Mesendoderm (in vitro differentiated cells): ENCODE measurements around the gene MICAL2.

Source experiments
- DNase-seq: peaks from one replicate; pipeline ENCODE4 v3.0.0; 2013
- H2AK5ac ChIP-seq: 2 replicates; pipeline ENCODE4 v1.6.1; 2013; ENCODE audit warnings: low read length, inconsistent platforms
- H2BK120ac ChIP-seq: 2 replicates; pipeline ENCODE4 v1.6.1; 2013; ENCODE audit warnings: low read depth, mild to moderate bottlenecking, low read length, moderate library complexity, mixed read lengths
- H2BK15ac ChIP-seq: replicated peaks from 2 replicates; pipeline ENCODE4 v1.6.1; 2013; ENCODE audit warnings: low read depth, mild to moderate bottlenecking, moderate library complexity
- H2BK5ac ChIP-seq: 2 replicates; pipeline ENCODE4 v1.6.1; 2013; ENCODE audit warnings: low read length, inconsistent platforms
- H3K18ac ChIP-seq: 2 replicates; pipeline ENCODE4 v1.6.1; 2013; ENCODE audit warnings: mild to moderate bottlenecking, low read length, mixed read lengths
- H3K23ac ChIP-seq: one replicate; pipeline ENCODE4 v1.6.1; 2013; ENCODE audit warnings: low read length
- H3K27ac ChIP-seq: 2 replicates; pipeline ENCODE4 v1.5.1; 2013; ENCODE audit warnings: low read depth, mild to moderate bottlenecking, inconsistent platforms, low read length, moderate library complexity
- H3K27me3 ChIP-seq: 2 replicates; pipeline ENCODE4 v1.6.1; 2013; ENCODE audit warnings: low read length, control low read depth, mild to moderate bottlenecking, inconsistent platforms; ENCODE audit not compliant: insufficient read depth, poor library complexity
- H3K36me3 ChIP-seq: 2 replicates; pipeline ENCODE4 v1.6.1; 2013; ENCODE audit warnings: low read length, inconsistent platforms; ENCODE audit not compliant: control insufficient read depth, insufficient read depth
- H3K4ac ChIP-seq: one replicate; pipeline ENCODE4 v1.6.1; 2013; ENCODE audit warnings: low read depth, mild to moderate bottlenecking, low read length, moderate library complexity
- H3K4me1 ChIP-seq: 2 replicates; pipeline ENCODE4 v1.6.1; 2013; ENCODE audit warnings: low read depth, low read length, inconsistent platforms; ENCODE audit not compliant: control insufficient read depth
- H3K4me2 ChIP-seq: 2 replicates; pipeline ENCODE4 v1.6.1; 2013; ENCODE audit warnings: low read length
- H3K4me3 ChIP-seq: 2 replicates; pipeline ENCODE4 v1.5.1; 2013; ENCODE audit warnings: mild to moderate bottlenecking, low read length
- H3K56ac ChIP-seq: one replicate; pipeline ENCODE4 v1.6.1; 2013; ENCODE audit warnings: low read length
- H3K79me1 ChIP-seq: 2 replicates; pipeline ENCODE4 v1.6.1; 2013; ENCODE audit warnings: low read length, inconsistent platforms
- H3K79me2 ChIP-seq: 2 replicates; pipeline ENCODE4 v1.6.1; 2013; ENCODE audit warnings: mild to moderate bottlenecking, low read length; ENCODE audit not compliant: control insufficient read depth, insufficient read depth
- H3K9ac ChIP-seq: 2 replicates; pipeline ENCODE4 v1.6.1; 2013; ENCODE audit warnings: low read length, inconsistent platforms
- H4K5ac ChIP-seq: one replicate; pipeline ENCODE4 v1.6.1; 2013; ENCODE audit warnings: low read length
- H4K8ac ChIP-seq: one replicate; pipeline ENCODE4 v1.6.1; 2013; ENCODE audit warnings: low read depth, mild to moderate bottlenecking, control low read depth, low read length, moderate library complexity
- WGBS: extraction: QIAGEN DNeasy Blood & Tissue Kit; methylation state at CpG from one replicate; pipeline ENCODE4 v1.1.7; 2013; ENCODE audit warnings: low lambda C conversion rate, missing lambda C conversion rate; ENCODE audit not compliant: insufficient coverage; ENCODE audit errors: extremely low coverage; 5-methylcytosine and 5-hydroxymethylcytosine counted together

The MICAL2 gene

GRCh38 chr11:12179019-12179418 is 68.6 kb downstream of the MICAL2 start:
- H3K4me2 ChIP-seq, result no peak overlapping the region
- no peak overlapping the region for H4K8ac ChIP-seq
- H3K4me3 ChIP-seq, result no peak overlapping the region
- H3K27me3 ChIP-seq, result no peaks in the 10 kb centered on the region
- H2BK120ac ChIP-seq, result no peak overlapping the region
- H3K23ac ChIP-seq, result no peak overlapping the region
- H3K9ac ChIP-seq, result no peak overlapping the region
- no peaks in the 10 kb centered on the region for H3K36me3 ChIP-seq
- no CpG with 5 or more reads among the region's 5 CpGs for WGBS
- no peaks in the 10 kb centered on the region for H3K79me2 ChIP-seq
- no peak overlapping the region for H3K18ac ChIP-seq
- no peak for DNase-seq
- no peak overlapping the region for H3K4ac ChIP-seq
- no peak overlapping the region for H2BK15ac ChIP-seq
- H3K27ac ChIP-seq, result no peak overlapping the region
- peaks cover 6% of the 10 kb centered on the region for H3K4me1 ChIP-seq
- H3K56ac ChIP-seq, result no peak overlapping the region
- H2BK5ac ChIP-seq, result no peak overlapping the region
- H4K5ac ChIP-seq, result no peak overlapping the region
- no peak overlapping the region for H2AK5ac ChIP-seq
- H3K79me1 ChIP-seq, result no peaks in the 10 kb centered on the region

GRCh38 chr11:12179531-12179930 is 69.1 kb downstream of the MICAL2 start:
- H4K5ac ChIP-seq, result no peak overlapping the region
- H2AK5ac ChIP-seq, result no peak overlapping the region
- no peaks in the 10 kb centered on the region for H3K27me3 ChIP-seq
- H2BK120ac ChIP-seq, result no peak overlapping the region
- H3K56ac ChIP-seq, result no peak overlapping the region
- no peak overlapping the region for H3K27ac ChIP-seq
- WGBS, result no CpG with 5 or more reads among the region's 4 CpGs
- no peak overlapping the region for H4K8ac ChIP-seq
- H2BK5ac ChIP-seq, result no peak overlapping the region
- no peak overlapping the region for H3K4me2 ChIP-seq
- no peak overlapping the region for H3K9ac ChIP-seq
- H3K79me2 ChIP-seq, result no peaks in the 10 kb centered on the region
- H3K79me1 ChIP-seq, result no peaks in the 10 kb centered on the region
- DNase-seq, result no peak
- H3K4me1 ChIP-seq, result peaks cover 6% of the 10 kb centered on the region
- H3K18ac ChIP-seq, result no peak overlapping the region
- H3K36me3 ChIP-seq, result no peaks in the 10 kb centered on the region
- H2BK15ac ChIP-seq, result no peak overlapping the region
- no peak overlapping the region for H3K23ac ChIP-seq
- H3K4ac ChIP-seq, result no peak overlapping the region
- H3K4me3 ChIP-seq, result no peak overlapping the region

DNA sequence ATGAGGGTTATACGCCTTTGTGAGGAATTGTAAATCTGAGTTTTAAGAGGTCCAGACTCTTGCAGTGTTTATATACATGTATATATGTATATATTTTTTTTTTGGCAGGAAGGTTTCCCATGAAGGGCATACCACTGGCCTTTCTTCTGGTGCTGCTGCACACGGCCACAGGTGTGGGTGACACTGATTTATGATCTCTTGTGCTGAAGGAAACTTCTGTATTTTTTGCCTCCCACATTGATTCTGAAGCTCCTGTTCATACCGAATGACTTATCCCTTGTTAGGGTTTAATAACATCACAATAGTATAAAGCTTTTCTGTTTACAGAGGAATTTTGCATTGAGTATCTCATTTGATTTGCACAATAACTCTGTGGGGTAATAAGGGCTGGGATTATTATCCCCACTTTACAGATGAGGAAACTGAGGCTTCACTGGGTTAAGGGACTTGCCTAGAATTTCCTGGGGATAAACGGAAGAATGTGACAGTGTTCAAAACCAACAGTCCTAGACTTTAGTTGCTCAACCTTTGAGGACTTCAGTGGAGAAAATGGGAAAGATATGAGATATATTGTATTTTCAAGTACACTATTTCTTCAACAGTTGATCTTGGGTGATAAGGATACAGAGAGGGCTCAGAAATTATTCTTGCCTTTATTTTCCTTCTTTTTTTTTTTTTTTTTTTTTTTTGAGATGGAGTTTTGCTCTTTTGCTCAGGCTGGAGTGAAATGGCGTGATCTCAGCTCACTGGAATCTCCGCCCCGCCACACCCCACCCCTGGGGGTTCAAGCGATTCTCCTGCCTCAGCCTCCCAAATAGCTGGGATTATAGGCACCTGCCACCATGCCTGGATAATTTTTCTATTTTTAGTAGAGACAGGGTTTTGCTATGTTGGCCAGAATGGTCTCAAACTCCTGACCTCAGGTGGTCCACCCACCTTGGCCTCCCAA is 70.1 kb downstream of the MICAL2 start:
- Histone ChIP-seq H3K18ac (no peak overlapping the region), H3K79me1 (no peaks in the 10 kb centered on the region), H3K23ac (no peak overlapping the region), H3K4me2 (no peak overlapping the region), H3K9ac (no peak overlapping the region), H3K36me3 (no peaks in the 10 kb centered on the region), H3K79me2 (no peaks in the 10 kb centered on the region), H3K4ac (no peak overlapping the region), H3K4me3 (no peak overlapping the region), H2BK15ac (no peak overlapping the region), H4K8ac (no peak overlapping the region), H3K4me1 (peaks cover 6% of the 10 kb centered on the region), H3K27ac (no peak overlapping the region), H4K5ac (no peak overlapping the region), H3K27me3 (no peaks in the 10 kb centered on the region), H3K56ac (no peak overlapping the region), H2BK5ac (no peak overlapping the region), H2BK120ac (no peak overlapping the region), H2AK5ac (no peak overlapping the region)
- WGBS, result no CpG with 5 or more reads among the region's 8 CpGs
- DNase-seq, result no peak

DNA sequence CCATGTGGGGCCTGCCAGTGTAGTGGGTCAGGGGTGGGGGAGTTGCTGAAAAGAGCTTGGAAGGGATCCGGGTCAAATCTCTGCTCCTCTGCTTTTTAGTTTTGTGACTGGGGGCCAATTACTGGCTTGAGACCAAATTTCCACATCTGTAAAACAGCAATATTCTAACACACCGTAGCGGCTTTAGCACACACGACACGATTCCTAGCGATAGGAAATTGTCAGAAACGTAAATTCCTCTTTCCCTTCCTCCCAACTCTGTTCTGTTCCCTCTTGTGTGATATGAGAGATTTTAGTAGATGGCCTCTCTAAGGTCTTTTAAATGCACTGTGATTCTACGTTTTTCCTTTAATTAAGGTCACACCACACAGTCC is 71.9 kb downstream of the MICAL2 start:
- Histone ChIP-seq H3K79me1 (no peaks in the 10 kb centered on the region), H3K4ac (no peak overlapping the region), H3K36me3 (no peaks in the 10 kb centered on the region), H3K4me2 (no peak overlapping the region), H3K56ac (peak overlapping the region; percentile 2), H2BK15ac (no peak overlapping the region), H2BK120ac (no peak overlapping the region), H2BK5ac (no peak overlapping the region), H3K27me3 (no peaks in the 10 kb centered on the region), H4K5ac (no peak overlapping the region), H3K79me2 (no peaks in the 10 kb centered on the region), H3K4me3 (no peak overlapping the region), H3K23ac (no peak overlapping the region), H3K18ac (no peak overlapping the region), H2AK5ac (no peak overlapping the region), H3K27ac (no peak overlapping the region), H3K4me1 (peaks cover 5% of the 10 kb centered on the region), H3K9ac (peak overlapping the region; percentile 4), H4K8ac (no peak overlapping the region)
- WGBS, result no CpG with 5 or more reads among the region's 8 CpGs
- no peak for DNase-seq

DNA sequence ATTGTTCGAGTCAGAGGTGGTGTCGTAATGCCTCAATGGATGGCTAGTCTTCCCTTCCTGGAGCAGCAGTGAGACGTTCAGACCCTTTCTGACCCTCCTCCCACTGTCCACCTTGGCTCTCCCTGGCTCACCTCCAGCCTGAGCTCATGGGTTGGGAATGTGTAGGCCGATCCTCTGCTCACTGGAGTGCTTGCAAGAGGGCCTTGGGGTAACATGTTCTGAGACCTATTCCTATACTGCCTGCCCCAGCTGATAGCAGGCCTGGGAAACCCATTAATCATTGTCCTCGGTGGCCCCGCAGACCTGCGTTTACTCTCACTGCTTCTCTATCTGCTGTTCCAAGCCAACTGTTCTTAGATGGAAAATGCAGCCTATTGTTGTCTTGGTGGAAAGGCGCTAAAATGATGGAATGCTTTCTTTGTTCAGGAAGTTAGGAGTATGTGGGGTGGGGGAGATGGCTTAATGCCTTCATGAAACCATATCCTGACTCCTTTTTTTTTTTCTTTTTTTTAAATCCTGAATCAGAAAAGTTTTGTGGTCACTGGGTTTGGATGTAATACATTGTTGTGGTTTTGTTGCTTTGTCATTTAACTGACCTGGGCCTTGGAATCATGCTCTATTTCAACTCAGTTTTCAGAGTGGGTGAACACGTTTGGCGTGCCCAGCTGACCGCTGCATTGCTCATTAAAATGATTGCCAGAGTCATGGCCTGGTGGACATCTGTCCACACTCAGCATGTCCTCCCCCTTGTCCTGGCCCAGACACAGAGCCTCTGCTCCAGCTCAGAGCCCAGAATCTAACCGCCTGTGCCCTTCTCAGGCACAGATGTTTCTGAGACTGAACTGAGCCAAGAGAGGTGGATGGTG is 72.5 kb downstream of the MICAL2 start:
- H3K79me1 ChIP-seq, result no peaks in the 10 kb centered on the region
- no peak overlapping the region for H3K4me2 ChIP-seq
- H3K36me3 ChIP-seq, result no peaks in the 10 kb centered on the region
- H3K4ac ChIP-seq, result no peak overlapping the region
- DNase-seq, result peak; percentile 91
- no peak overlapping the region for H2BK15ac ChIP-seq
- H2AK5ac ChIP-seq, result no peak overlapping the region
- no peak overlapping the region for H3K18ac ChIP-seq
- no peak overlapping the region for H3K27ac ChIP-seq
- H4K5ac ChIP-seq, result no peak overlapping the region
- H3K27me3 ChIP-seq, result no peaks in the 10 kb centered on the region
- no peak overlapping the region for H3K23ac ChIP-seq
- no peak overlapping the region for H3K4me3 ChIP-seq
- no peak overlapping the region for H4K8ac ChIP-seq
- H3K56ac ChIP-seq, result peak overlapping the region; percentile 49
- peaks cover 5% of the 10 kb centered on the region for H3K4me1 ChIP-seq
- H3K9ac ChIP-seq, result peak overlapping the region; percentile 4
- no peak overlapping the region for H2BK120ac ChIP-seq
- H2BK5ac ChIP-seq, result no peak overlapping the region
- H3K79me2 ChIP-seq, result no peaks in the 10 kb centered on the region
- WGBS, result no CpG with 5 or more reads among the region's 12 CpGs
